Ovary (tissue), 9 donors: ENCODE measurements around the gene MT1HL1. TPM values are rescaled to one million over a fixed set of nuclear protein-coding genes. Genes with fewer than 3 reads are reported as not detected.

Experiments
- DNase-seq, 5 donors: peaks; one replicate each; pipeline ENCODE4 v3.0.0-alpha.2; 2019 to 2020
- H3K27ac ChIP-seq, 2 donors: fragments of 200-600 bp; one replicate each; pipeline versions ENCODE4 v1.5.1 to v1.8.0; 2019 to 2022
- H3K27me3 ChIP-seq: fragments of 200-600 bp; one replicate; pipeline ENCODE4 v1.8.0; 2022
- H3K36me3 ChIP-seq: fragments of 200-600 bp; sonication (generic); one replicate; pipeline ENCODE4 v1.5.1; 2019
- H3K4me1 ChIP-seq: one replicate; pipeline ENCODE4 v1.8.1; 2013; ENCODE audit warnings: mild to moderate bottlenecking, moderate library complexity; ENCODE audit not compliant: insufficient read depth
- H3K4me3 ChIP-seq: fragments of 200-600 bp; sonication (generic); one replicate; pipeline ENCODE4 v1.5.1; 2017
- H3K9me3 ChIP-seq, 2 donors: fragments of 200-600 bp in 1 of 2; sonication (generic) in 1 of 2; one replicate each; pipeline versions ENCODE4 v1.5.1 to v1.8.1; 2013 to 2019; ENCODE audit warnings: mild to moderate bottlenecking in 1 of 2, moderate library complexity in 1 of 2
- CTCF ChIP-seq, 3 donors: fragments of 450-650 bp in 2 of 3; fragments of 200-600 bp in 1 of 3; IDR thresholded peaks; one replicate each; pipeline versions ENCODE4 v1.5.1 to v1.8.0; 2016 to 2022; ENCODE audit warnings: antibody characterized with exemption in 3 of 3, mild to moderate bottlenecking in 1 of 3
- EP300 ChIP-seq: sonication (generic); formaldehyde crosslinking; IDR thresholded peaks from one replicate; pipeline ENCODE4 v1.6.1; 2017; ENCODE audit warnings: antibody characterized with exemption
- POLR2A ChIP-seq: fragments of 450-650 bp; IDR thresholded peaks from one replicate; pipeline ENCODE4 v1.6.1; 2017; ENCODE audit warnings: antibody characterized with exemption, mild to moderate bottlenecking, moderate library complexity
- WGBS, 3 donors: extraction: QIAGEN DNeasy Blood & Tissue Kit in 1 of 3; methylation state at CpG; one replicate each; pipeline versions ENCODE4 v1.1.5 to v1.1.7; 2013 to 2017; 5-methylcytosine and 5-hydroxymethylcytosine counted together
- intact Hi-C, 4 donors: fragments of 100-400 bp; cut with DNase I; formaldehyde crosslinking; loops; one replicate each; pipeline versions ENCODE4 v1.11.0 to v1.15.1; 2022 to 2023
- polyA plus RNA-seq, 2 donors: library from polyadenylated mRNA; stranded (reverse); fragments of 200-250 nt in 1 of 2; fragments of 350-450 nt in 1 of 2; fragmentation: Illumina TruSeq in 1 of 2; extraction: RNeasy Lipid Tissue Mini Kit (QIAGEN cat#74804) in 1 of 2; gene quantifications; one replicate each; pipeline ENCODE4 v1.2.3, GENCODE V29; 2013 to 2014
- total RNA-seq, 7 donors: library from RNA; depleted of rRNA in 2 of 7; stranded (reverse); fragments of >200 nt in 2 of 7; fragmentation: NEBNext Ultra II Directional in 3 of 7; extraction: Animal tissue kit (Norgen Biotek cat#: 25700) in 3 of 7; gene quantifications; one replicate each; pipeline versions ENCODE4 v1.1.0 to v1.2.4, GENCODE V29; 2016 to 2023
- donor health status: DM: no; HTN: no; CAD: no; lungs with moderate emphysema.
- donor health status: DM: no; HTN: no; CAD: no.
- donor health status: Bipolar disorder and iron deficiency.
- donor health status: DM: yes; HTN: yes; CAD: no.
- donor health status: DM: no; HTN: no; CAD: no.
- donor health status: DM: yes; HTN: yes; CAD: no.

The MT1HL1 gene
- total and polyA plus RNA-seq, 9 donors: not detected

- WGBS, 3 donors: 91 to 96% (median 94%) methylated on average over 1 of the region's 1 CpG
- DNase-seq: no peak
- H3K27ac ChIP-seq: no peak overlapping the region
- no peak for TF ChIP-seq CTCF (IDR thresholded peaks at IDR 0.05)
- no peak for TF ChIP-seq POLR2A
- no peak for TF ChIP-seq EP300
- H3K4me3 ChIP-seq: no peak overlapping the region
- H3K4me1 ChIP-seq: no peaks in the 10 kb centered on the region
- no peaks in the 10 kb centered on the region for H3K27me3 ChIP-seq
- intact Hi-C loops: no loop called here
- no peaks in the 10 kb centered on the region for H3K9me3 ChIP-seq
- no peaks in the 10 kb centered on the region for H3K36me3 ChIP-seq
Measured at GRCh38 chr1:237035759-237036158, 31.5 kb upstream of the MT1HL1 start.

GRCh38 chr1:237033804-237034203, 29.6 kb upstream of the MT1HL1 start:
- DNase-seq: no peak
- H3K4me3 ChIP-seq: no peak overlapping the region
- no peaks in the 10 kb centered on the region for H3K9me3 ChIP-seq
- H3K27me3 ChIP-seq: no peaks in the 10 kb centered on the region
- H3K36me3 ChIP-seq: no peaks in the 10 kb centered on the region
- no peaks in the 10 kb centered on the region for H3K4me1 ChIP-seq
- H3K27ac ChIP-seq: no peak overlapping the region
- intact Hi-C loops: no loop called here
- TF ChIP-seq EP300: no peak
- TF ChIP-seq POLR2A: no peak
- WGBS, 3 donors: 65 to 71% (median 71%) methylated on average over 4 of the region's 4 CpGs

GRCh38 chr1:237033061-237033460, 28.8 kb upstream of the MT1HL1 start:
- no peak for DNase-seq
- 91 to 100% (median 94%) methylated on average over 4 of the region's 4 CpGs for WGBS, 3 donors
- Histone ChIP-seq H3K4me1 (no peaks in the 10 kb centered on the region), H3K9me3 (no peaks in the 10 kb centered on the region), H3K27ac (no peak overlapping the region), H3K27me3 (no peaks in the 10 kb centered on the region), H3K36me3 (no peaks in the 10 kb centered on the region), H3K4me3 (no peak overlapping the region)
- intact Hi-C loops: no loop called here
- TF ChIP-seq CTCF (IDR thresholded peaks at IDR 0.05): no peak
- TF ChIP-seq POLR2A: no peak
- no peak for TF ChIP-seq EP300

- Histone ChIP-seq H3K9me3 (no peaks in the 10 kb centered on the region), H3K36me3 (no peaks in the 10 kb centered on the region), H3K4me3 (no peak overlapping the region), H3K4me1 (no peaks in the 10 kb centered on the region), H3K27me3 (no peaks in the 10 kb centered on the region), H3K27ac (no peak overlapping the region)
- DNase-seq: no peak
- 32 to 45% (median 34%) methylated on average over 7 of the region's 7 CpGs for WGBS, 3 donors
- intact Hi-C loops: no loop called here
- TF ChIP-seq CTCF (IDR thresholded peaks at IDR 0.05) (no peak), POLR2A (no peak), EP300 (no peak)
Measured at GRCh38 chr1:237032029-237032428, 27.8 kb upstream of the MT1HL1 start.

- TF ChIP-seq POLR2A: no peak
- no peak for TF ChIP-seq EP300
- no peak for TF ChIP-seq CTCF (IDR thresholded peaks at IDR 0.05)
- H3K9me3 ChIP-seq: no peaks in the 10 kb centered on the region
- H3K36me3 ChIP-seq: no peaks in the 10 kb centered on the region
- no peak overlapping the region for H3K27ac ChIP-seq
- 73 to 86% (median 79%) methylated on average over 4 of the region's 4 CpGs for WGBS, 3 donors
- intact Hi-C loops: no loop called here
- H3K27me3 ChIP-seq: no peaks in the 10 kb centered on the region
- no peak overlapping the region for H3K4me3 ChIP-seq
- no peak for DNase-seq
- no peaks in the 10 kb centered on the region for H3K4me1 ChIP-seq
Measured at GRCh38 chr1:237031480-237031879, 27.2 kb upstream of the MT1HL1 start.
